ENCODE measurements around the gene POU4F3. TPM values are rescaled to one million over a fixed set of nuclear protein-coding genes. Genes with fewer than 3 reads are reported as not detected.

POU4F3 gene
- total RNA-seq, 4 donors from 2014 or later: not detected

DNA sequence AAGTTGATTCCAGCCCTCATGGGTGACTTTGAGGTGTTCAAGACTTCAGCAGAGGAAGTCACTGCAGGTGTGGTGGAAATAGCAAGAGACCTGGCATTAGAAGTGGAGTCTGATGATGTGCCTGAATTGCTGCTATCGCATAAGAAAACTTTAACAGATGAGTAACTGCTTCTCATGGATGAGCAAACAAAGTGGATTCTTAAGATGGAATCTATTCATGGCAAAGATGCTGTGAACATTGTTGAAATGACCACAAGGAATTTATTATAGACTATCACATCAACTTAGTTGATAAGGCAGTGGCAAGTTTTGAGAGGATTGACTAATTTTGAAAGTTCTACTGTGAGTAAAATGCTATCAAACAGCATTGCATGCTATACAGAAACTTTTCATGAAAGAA, 17.1 kb upstream of the POU4F3 start:
- no peaks in the 10 kb centered on the region for H3K9me3 ChIP-seq
- H3K27me3 ChIP-seq: no peaks in the 10 kb centered on the region
- no peak overlapping the region for H3K4me3 ChIP-seq
- TF ChIP-seq, protein P1, sequence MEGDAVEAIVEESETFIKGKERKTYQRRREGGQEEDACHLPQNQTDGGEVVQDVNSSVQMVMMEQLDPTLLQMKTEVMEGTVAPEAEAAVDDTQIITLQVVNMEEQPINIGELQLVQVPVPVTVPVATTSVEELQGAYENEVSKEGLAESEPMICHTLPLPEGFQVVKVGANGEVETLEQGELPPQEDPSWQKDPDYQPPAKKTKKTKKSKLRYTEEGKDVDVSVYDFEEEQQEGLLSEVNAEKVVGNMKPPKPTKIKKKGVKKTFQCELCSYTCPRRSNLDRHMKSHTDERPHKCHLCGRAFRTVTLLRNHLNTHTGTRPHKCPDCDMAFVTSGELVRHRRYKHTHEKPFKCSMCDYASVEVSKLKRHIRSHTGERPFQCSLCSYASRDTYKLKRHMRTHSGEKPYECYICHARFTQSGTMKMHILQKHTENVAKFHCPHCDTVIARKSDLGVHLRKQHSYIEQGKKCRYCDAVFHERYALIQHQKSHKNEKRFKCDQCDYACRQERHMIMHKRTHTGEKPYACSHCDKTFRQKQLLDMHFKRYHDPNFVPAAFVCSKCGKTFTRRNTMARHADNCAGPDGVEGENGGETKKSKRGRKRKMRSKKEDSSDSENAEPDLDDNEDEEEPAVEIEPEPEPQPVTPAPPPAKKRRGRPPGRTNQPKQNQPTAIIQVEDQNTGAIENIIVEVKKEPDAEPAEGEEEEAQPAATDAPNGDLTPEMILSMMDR (IDR thresholded peaks at IDR 0.05): no peak
- TF ChIP-seq POLR2A (IDR thresholded peaks at IDR 0.05): no peak
- H3K36me3 ChIP-seq: no peaks in the 10 kb centered on the region
- DNase-seq: no peak
- H3K27ac ChIP-seq: no peak overlapping the region
- H3K4me1 ChIP-seq: no peaks in the 10 kb centered on the region

DNA sequence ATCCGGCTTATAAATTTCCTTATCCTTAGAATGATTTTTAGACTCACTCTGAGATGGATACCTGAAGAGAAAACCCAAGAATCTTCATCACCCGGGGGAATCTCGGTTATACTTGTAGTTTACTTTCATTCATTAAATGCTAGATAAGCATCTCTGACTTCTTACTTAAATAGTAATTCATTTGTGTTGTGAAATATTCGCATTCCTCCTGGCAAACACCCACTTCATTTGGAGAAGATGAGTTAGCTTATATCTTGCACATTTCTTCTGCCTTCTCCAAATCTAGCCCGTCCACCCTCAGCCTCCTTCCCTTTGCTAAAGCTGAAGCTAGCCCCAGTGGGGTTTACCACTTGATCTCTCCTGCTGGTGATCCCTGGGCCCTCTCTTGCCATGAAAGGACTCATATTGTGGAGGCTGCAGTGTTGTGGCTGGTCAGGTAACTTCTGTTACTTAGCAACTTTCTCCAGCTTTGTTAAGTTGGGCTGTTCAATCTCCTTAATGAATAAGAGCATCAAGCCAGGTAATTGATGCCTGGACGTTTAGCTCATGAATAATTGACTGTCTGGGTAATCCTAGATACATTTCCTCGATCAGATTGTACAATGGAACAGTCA, 11.3 kb upstream of the POU4F3 start:
- no peaks in the 10 kb centered on the region for H3K27me3 ChIP-seq
- no peaks in the 10 kb centered on the region for H3K4me1 ChIP-seq
- H3K27ac ChIP-seq: no peak overlapping the region
- no peaks in the 10 kb centered on the region for H3K9me3 ChIP-seq
- H3K36me3 ChIP-seq: no peaks in the 10 kb centered on the region
- H3K4me3 ChIP-seq: no peak overlapping the region
- TF ChIP-seq, protein P1 (IDR thresholded peaks at IDR 0.05): no peak
- no peak for DNase-seq

DNA sequence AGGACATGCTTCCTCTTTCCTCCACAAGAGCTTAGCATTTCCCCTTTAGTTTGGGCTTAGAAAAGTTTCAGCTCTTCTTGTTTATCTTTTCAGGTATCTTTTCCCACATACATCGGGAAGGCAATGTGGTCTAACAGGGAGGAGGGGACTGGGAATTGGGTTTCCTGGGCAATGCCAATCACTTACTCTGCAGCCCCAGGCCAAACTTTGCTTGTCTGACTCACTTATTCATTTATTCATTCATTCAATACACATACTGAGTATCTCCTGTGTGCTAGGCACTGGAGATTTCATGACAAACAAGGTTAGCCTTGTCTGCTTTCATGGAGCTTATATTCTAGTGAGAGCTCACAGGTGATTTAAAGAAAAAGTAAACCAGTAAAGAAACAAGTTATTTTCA, 10.7 kb upstream of the POU4F3 start:
- no peak overlapping the region for H3K27ac ChIP-seq
- no peak for TF ChIP-seq POLR2A (IDR thresholded peaks at IDR 0.05)
- TF ChIP-seq, protein P1 (IDR thresholded peaks at IDR 0.05): no peak
- no peaks in the 10 kb centered on the region for H3K4me1 ChIP-seq
- no peaks in the 10 kb centered on the region for H3K36me3 ChIP-seq
- no peaks in the 10 kb centered on the region for H3K9me3 ChIP-seq
- no peak for DNase-seq
- no peak overlapping the region for H3K4me3 ChIP-seq
- no peaks in the 10 kb centered on the region for H3K27me3 ChIP-seq

DNA sequence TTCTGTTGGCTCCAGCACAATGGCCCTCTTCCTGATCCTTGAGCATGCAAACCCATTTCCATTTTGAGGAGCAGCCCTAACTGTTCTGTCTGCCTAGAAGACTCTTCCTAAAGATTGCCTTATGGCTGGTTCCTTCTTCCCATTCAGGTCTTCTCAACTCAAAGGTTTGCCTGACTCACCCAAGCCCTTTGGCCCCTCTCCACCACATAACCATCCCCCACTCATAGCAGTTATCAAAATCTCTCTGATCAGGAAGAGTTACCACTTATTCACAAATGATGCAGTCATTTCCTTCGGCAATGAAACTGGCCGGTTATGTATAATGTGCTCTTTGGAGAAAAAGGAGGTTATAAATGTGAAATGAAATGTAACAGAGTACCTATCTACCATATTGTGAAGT, 8.9 kb upstream of the POU4F3 start:
- TF ChIP-seq, protein P1 (IDR thresholded peaks at IDR 0.05): no peak
- no peak for TF ChIP-seq POLR2A (IDR thresholded peaks at IDR 0.05)
- DNase-seq: no peak
- Histone ChIP-seq H3K27me3 (peaks cover 0 to 4% of the 10 kb centered on the region in 2 donors), H3K9me3 (no peaks in the 10 kb centered on the region), H3K4me1 (no peaks in the 10 kb centered on the region), H3K27ac (no peak overlapping the region), H3K36me3 (no peaks in the 10 kb centered on the region), H3K4me3 (no peak overlapping the region)

DNA sequence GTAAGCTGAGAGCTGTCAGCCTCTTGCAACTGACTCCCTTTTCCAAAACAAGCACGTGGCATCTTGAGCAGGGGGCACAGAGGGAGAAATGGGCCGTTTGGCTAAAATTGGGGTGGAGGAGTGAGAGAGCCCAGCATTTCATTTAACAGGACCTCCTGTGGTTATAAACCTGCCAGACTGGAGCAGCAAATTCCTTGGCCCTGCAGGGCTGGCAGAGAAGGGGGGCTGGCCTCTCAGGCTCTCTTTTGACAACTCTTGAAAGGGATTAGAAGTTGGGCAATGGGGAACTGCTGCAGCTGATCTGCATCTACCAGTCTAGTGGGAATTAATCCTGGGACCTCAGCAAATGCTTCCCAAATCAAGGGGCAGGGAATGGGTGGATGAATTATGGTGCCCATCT, 7.2 kb upstream of the POU4F3 start:
- H3K27me3 ChIP-seq: peaks cover 0 to 4% of the 10 kb centered on the region in 2 donors
- no peak overlapping the region for H3K27ac ChIP-seq
- no peak for DNase-seq
- no peak for TF ChIP-seq POLR2A (IDR thresholded peaks at IDR 0.05)
- TF ChIP-seq, protein P1 (IDR thresholded peaks at IDR 0.05): no peak
- no peaks in the 10 kb centered on the region for H3K9me3 ChIP-seq
- no peaks in the 10 kb centered on the region for H3K4me1 ChIP-seq
- no peaks in the 10 kb centered on the region for H3K36me3 ChIP-seq
- H3K4me3 ChIP-seq: no peak overlapping the region

DNA sequence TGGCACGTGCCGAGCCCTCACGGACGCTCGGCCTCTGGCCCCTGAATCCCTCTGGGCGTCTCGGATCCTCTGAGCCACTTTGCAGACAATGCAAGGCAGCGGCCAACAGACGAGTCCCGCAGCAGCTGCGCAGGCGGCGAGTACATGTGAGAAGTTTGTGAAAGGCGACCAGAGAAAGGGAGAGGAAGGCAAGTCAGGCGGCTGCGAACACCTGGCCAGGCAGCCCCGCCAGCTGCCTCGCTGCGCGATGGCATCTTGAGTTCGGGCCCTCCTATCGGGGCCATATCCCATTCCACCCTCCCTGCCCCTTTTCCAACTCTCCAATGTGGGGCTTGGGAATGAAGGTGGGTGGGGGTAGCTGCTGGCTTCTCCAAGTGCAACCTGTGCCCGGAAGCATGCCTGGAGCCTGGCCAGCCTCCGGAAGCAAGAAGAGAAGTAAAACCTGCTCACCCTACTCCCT, 4.5 kb upstream of the POU4F3 start:
- Histone ChIP-seq H3K27ac (no peak overlapping the region), H3K9me3 (no peaks in the 10 kb centered on the region), H3K36me3 (no peaks in the 10 kb centered on the region), H3K4me3 (no peak overlapping the region), H3K27me3 (peaks cover 0 to 20% of the 10 kb centered on the region in 2 donors), H3K4me1 (no peaks in the 10 kb centered on the region)
- DNase-seq: no peak
- TF ChIP-seq, protein P1 (IDR thresholded peaks at IDR 0.05): no peak
- TF ChIP-seq POLR2A (IDR thresholded peaks at IDR 0.05): no peak

Measured in Peyer's patch (tissue), 4 donors.